AG09319 (cell line): ENCODE results near the gene C1orf87.

ENCODE experiments used
- DNase-seq: peaks from one replicate; pipeline ENCODE4 v3.0.0-alpha.2; 2010; ENCODE audit warnings: low read depth; ENCODE audit errors: extremely low read depth
- TF ChIP-seq, protein P1 (sequence below): IDR thresholded peaks from 2 replicates; pipeline ENCODE4 v1.5.1; 2011; ENCODE audit warnings: low read depth, mild to moderate bottlenecking, inconsistent platforms, low read length, moderate library complexity

Gene C1orf87, protein sequence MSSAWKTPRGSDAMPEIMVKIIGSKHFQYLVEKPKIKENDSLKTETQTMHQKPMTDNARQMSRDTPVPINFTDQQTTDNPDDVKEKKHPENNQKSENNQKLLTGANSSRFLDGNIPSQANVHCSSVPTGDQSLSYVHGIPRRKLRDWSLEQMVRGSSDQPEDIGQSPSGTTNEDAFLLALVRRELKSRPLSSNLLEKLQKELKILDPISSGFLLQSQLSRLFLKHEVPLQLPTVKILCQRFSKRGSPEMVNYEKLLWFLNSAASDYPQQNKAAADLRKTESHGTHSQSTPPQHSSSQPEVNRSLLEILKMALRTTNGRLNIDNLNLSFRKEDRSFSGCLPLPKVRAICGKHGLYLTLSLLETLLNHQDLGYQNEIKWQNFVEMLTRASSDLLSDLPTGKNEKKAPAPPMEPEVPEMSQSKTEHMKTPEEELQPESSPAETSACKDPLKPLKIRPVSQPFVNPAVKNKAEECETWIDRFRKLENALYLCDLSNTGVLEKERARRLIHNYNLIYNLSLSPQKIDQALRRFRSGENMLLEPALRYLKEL

GRCh38 chr1:60073605-60074278, at the start of gene C1orf87:
Gene C1orf87, minus strand, starts transcription at chr1:60073770. Its CDS starts 1,127 bp downstream, at chr1:60072643.
- no peak for DNase-seq
- TF ChIP-seq, protein P1, sequence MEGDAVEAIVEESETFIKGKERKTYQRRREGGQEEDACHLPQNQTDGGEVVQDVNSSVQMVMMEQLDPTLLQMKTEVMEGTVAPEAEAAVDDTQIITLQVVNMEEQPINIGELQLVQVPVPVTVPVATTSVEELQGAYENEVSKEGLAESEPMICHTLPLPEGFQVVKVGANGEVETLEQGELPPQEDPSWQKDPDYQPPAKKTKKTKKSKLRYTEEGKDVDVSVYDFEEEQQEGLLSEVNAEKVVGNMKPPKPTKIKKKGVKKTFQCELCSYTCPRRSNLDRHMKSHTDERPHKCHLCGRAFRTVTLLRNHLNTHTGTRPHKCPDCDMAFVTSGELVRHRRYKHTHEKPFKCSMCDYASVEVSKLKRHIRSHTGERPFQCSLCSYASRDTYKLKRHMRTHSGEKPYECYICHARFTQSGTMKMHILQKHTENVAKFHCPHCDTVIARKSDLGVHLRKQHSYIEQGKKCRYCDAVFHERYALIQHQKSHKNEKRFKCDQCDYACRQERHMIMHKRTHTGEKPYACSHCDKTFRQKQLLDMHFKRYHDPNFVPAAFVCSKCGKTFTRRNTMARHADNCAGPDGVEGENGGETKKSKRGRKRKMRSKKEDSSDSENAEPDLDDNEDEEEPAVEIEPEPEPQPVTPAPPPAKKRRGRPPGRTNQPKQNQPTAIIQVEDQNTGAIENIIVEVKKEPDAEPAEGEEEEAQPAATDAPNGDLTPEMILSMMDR = no peak

GRCh38 chr1:60118085-60118484, 44.5 kb upstream of the C1orf87 start:
- no peak for DNase-seq
- TF ChIP-seq, protein P1 = no peak

- DNase-seq = no peak
- TF ChIP-seq, protein P1 = no peak
These were observed 41.3 kb upstream of the C1orf87 start for GRCh38 chr1:60114745-60115318.

DNA sequence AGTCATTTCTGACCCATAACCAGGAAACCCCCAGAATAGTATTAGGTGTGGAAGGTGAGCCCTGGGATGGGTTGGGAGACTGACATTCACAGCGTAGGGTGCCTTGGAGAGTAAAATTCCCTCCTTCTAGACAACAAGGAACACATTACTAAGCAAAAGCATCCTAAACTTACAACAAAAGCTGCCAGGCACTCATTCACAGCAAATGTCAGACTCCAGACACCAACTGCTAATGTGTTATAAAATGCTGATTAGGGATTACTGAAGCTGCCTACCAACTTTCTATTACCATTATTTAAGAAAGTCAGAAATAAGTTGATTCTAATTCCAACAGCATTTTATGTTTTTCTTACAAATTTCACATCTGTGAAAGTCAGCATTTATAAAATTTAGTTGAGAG, 40.0 kb upstream of the C1orf87 start:
- no peak for DNase-seq
- TF ChIP-seq, protein P1 = no peak

- TF ChIP-seq, protein P1 = no peak
- DNase-seq = no peak
These were observed 39.5 kb upstream of the C1orf87 start for GRCh38 chr1:60113028-60113427.

DNA sequence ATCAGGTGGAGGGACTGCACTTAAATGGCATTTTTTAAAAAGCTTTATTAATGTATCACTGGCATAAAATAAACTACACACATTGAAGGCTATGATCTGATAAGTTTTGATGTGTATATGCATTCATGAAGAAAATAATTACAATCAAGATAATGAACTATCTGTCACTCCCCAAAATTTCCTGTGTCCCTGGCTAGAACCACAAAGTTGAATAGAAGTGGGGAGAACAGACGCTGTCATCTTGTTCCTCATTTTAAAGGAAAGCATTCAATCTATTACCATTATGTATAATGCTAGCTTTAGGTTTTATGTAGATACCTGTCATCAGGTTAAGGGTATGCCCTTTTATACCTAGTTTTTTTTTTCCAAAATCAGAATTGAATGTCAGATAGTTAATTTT, 38.1 kb upstream of the C1orf87 start:
- DNase-seq = no peak
- TF ChIP-seq, protein P1 = no peak

DNA sequence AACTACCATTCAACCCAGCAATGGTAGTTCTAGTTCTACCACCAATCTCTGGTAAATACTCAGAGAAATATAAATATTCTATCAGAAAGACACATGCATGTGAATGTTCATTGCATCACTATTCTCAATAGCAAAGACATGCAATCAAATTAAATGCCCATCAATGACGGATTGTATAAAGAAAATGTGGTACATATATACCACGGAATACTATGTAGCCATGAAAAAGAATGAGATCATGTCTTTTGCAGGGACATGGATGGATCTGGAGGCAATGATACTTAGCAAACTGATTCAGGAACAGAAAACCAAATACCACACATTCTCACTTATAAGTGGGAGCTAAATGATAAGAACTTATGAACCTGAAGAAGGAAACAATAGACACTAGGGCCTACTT, 37.5 kb upstream of the C1orf87 start:
- TF ChIP-seq, protein P1 = no peak
- no peak for DNase-seq
